ENCODE results near the gene ZNF414. TPM values are rescaled to one million over a fixed set of nuclear protein-coding genes. Genes with fewer than 3 reads are reported as not detected.

The ZNF414 gene
- total RNA-seq, 2 experiments from 2014 or later = 36.3 to 38.0 TPM

DNA sequence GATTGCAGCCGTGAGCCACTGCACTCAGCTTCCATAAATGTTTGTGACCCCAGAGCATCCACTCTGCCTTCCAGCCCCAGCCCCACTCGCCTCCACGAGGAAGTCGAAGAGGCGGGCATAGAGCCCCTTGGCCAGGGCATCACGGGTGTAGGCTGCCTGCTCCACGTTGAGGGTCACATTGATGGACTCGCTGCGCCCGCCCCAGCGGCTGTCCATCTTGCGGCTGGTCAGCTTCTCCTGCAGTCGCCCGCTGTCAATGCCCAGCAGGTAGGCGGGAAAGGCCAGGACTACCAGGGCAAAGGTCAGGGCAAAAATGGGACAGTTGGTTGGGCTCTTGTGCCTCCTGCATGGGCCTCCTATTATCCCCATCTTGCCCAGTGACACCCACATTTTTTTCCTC, 36.1 kb upstream of the ZNF414 start:
- Histone ChIP-seq H3K4me3 (ENCODE audit: low read length) (no peak overlapping the region), H3K27ac (ENCODE audit: low read depth in 1 of 2, low read length in 2 of 2) (no peak overlapping the region), H3K9me3 (ENCODE audit: control insufficient read depth in 1 of 2, insufficient read depth in 1 of 2, low read length in 2 of 2) (no peaks in the 10 kb centered on the region), H3K27me3 (ENCODE audit: control insufficient read depth in 1 of 2, insufficient read depth in 2 of 2, low read length in 2 of 2) (no peaks in the 10 kb centered on the region), H3K4me1 (ENCODE audit: insufficient read depth, low read length) (no peaks in the 10 kb centered on the region), H3K36me3 (ENCODE audit: insufficient read depth, low read length) (peaks cover 62% of the 10 kb centered on the region)
- TF ChIP-seq, protein P1, sequence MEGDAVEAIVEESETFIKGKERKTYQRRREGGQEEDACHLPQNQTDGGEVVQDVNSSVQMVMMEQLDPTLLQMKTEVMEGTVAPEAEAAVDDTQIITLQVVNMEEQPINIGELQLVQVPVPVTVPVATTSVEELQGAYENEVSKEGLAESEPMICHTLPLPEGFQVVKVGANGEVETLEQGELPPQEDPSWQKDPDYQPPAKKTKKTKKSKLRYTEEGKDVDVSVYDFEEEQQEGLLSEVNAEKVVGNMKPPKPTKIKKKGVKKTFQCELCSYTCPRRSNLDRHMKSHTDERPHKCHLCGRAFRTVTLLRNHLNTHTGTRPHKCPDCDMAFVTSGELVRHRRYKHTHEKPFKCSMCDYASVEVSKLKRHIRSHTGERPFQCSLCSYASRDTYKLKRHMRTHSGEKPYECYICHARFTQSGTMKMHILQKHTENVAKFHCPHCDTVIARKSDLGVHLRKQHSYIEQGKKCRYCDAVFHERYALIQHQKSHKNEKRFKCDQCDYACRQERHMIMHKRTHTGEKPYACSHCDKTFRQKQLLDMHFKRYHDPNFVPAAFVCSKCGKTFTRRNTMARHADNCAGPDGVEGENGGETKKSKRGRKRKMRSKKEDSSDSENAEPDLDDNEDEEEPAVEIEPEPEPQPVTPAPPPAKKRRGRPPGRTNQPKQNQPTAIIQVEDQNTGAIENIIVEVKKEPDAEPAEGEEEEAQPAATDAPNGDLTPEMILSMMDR (IDR thresholded peaks at IDR 0.05) = no peak
- no peak for DNase-seq
- H3K27ac Mint-ChIP-seq = no peak overlapping the region
- POLR2A ChIA-PET = no interaction called here
- peaks cover 26% of the 10 kb centered on the region for H3K36me3 Mint-ChIP-seq (ENCODE audit: low read depth)
- H3K9me3 Mint-ChIP-seq = no peaks in the 10 kb centered on the region
- no peak overlapping the region for H3K4me3 Mint-ChIP-seq
- CTCF ChIA-PET = interaction anchor here (1.2 kb wide), 1 partner anchor 30 kb away, joined by 3 read pairs; no protein-coding TSS in a partner anchor
- no peaks in the 10 kb centered on the region for H3K27me3 Mint-ChIP-seq
- H3K4me1 Mint-ChIP-seq (ENCODE audit: low read depth) = no peaks in the 10 kb centered on the region
- no peak for ATAC-seq (ENCODE audit: poor library complexity)
- intact Hi-C loops (cut with DNase I, micrococcal nuclease) = no loop called here

- Mint-ChIP-seq H3K27ac (no peak overlapping the region), H3K9me3 (no peaks in the 10 kb centered on the region), H3K4me1 (ENCODE audit: low read depth) (no peaks in the 10 kb centered on the region), H3K4me3 (no peak overlapping the region), H3K27me3 (no peaks in the 10 kb centered on the region), H3K36me3 (ENCODE audit: low read depth) (peaks cover 7% of the 10 kb centered on the region)
- H3K4me1 ChIP-seq (ENCODE audit: insufficient read depth, low read length) = no peaks in the 10 kb centered on the region
- no peak overlapping the region for H3K27ac ChIP-seq (ENCODE audit: low read depth in 1 of 2, low read length in 2 of 2)
- peaks cover 47% of the 10 kb centered on the region for H3K36me3 ChIP-seq (ENCODE audit: insufficient read depth, low read length)
- no peaks in the 10 kb centered on the region for H3K27me3 ChIP-seq (ENCODE audit: control insufficient read depth in 1 of 2, insufficient read depth in 2 of 2, low read length in 2 of 2)
- intact Hi-C loops (cut with DNase I, micrococcal nuclease) = no loop called here
- ChIA-PET CTCF (interaction anchor here (2.2 kb wide), 1 partner anchor 35 kb away, joined by 7 read pairs; no protein-coding TSS in a partner anchor), POLR2A (no interaction called here)
- no peak for DNase-seq
- ATAC-seq (ENCODE audit: poor library complexity) = no peak
- TF ChIP-seq, protein P1 (IDR thresholded peaks at IDR 0.05) = no peak
- no peak overlapping the region for H3K4me3 ChIP-seq (ENCODE audit: low read length)
- H3K9me3 ChIP-seq (ENCODE audit: control insufficient read depth in 1 of 2, insufficient read depth in 1 of 2, low read length in 2 of 2) = no peaks in the 10 kb centered on the region
Measured at GRCh38 chr19:8545743-8546142, 31.8 kb upstream of the ZNF414 start.

DNA sequence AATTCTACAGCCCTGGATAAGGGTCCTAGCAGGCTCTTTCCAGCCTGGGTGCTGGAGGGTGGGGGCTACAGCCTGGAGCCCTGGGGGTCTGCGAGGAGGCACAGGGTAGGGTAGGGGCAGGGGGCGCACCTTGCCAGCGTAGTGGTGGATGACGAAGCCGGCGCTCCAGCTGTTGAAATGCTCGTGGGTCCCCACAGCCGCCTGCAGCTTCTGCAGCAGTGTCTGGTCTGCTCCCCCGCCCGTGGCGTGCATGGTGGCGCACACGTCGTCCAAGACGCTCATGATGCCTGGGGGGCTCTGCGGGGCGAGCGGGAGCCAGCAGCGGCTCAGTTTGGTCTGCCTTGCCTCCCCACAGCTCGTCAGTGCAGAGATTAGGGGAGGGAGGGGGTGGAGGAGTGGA, 30.2 kb upstream of the ZNF414 start:
- Histone ChIP-seq H3K4me3 (ENCODE audit: low read length) (no peak overlapping the region), H3K36me3 (ENCODE audit: insufficient read depth, low read length) (peaks cover 48% of the 10 kb centered on the region), H3K9me3 (ENCODE audit: control insufficient read depth in 1 of 2, insufficient read depth in 1 of 2, low read length in 2 of 2) (no peaks in the 10 kb centered on the region), H3K4me1 (ENCODE audit: insufficient read depth, low read length) (no peaks in the 10 kb centered on the region), H3K27me3 (ENCODE audit: control insufficient read depth in 1 of 2, insufficient read depth in 2 of 2, low read length in 2 of 2) (no peaks in the 10 kb centered on the region), H3K27ac (ENCODE audit: low read depth in 1 of 2, low read length in 2 of 2) (no peak overlapping the region)
- TF ChIP-seq, protein P1 (IDR thresholded peaks at IDR 0.05) = no peak
- no peak overlapping the region for H3K27ac Mint-ChIP-seq
- DNase-seq (no peak), ATAC-seq (ENCODE audit: poor library complexity) (no peak)
- H3K4me1 Mint-ChIP-seq (ENCODE audit: low read depth) = no peaks in the 10 kb centered on the region
- peaks cover 7% of the 10 kb centered on the region for H3K36me3 Mint-ChIP-seq (ENCODE audit: low read depth)
- H3K9me3 Mint-ChIP-seq = no peaks in the 10 kb centered on the region
- H3K27me3 Mint-ChIP-seq = no peaks in the 10 kb centered on the region
- no peak overlapping the region for H3K4me3 Mint-ChIP-seq
- CTCF ChIA-PET = interaction anchor here (1.0 kb wide), 1 partner anchor 386 kb away, joined by 3 read pairs; no protein-coding TSS in a partner anchor
- POLR2A ChIA-PET = no interaction called here
- intact Hi-C loops (cut with DNase I, micrococcal nuclease) = no loop called here
